Pulmonary artery endothelial cell (primary cell): ENCODE measurements around the gene TMEM253. TPM values are rescaled to one million over a fixed set of nuclear protein-coding genes. Genes with fewer than 3 reads are reported as not detected.

Experiments used
- DNase-seq: peaks from one replicate; pipeline ENCODE4 v3.0.0-alpha.2; 2011; ENCODE audit warnings: low read depth, low spot score
- total RNA-seq: library from RNA; depleted of rRNA; stranded (reverse); fragments of >200 nt; gene quantifications from 2 replicates; pipeline ENCODE4 v1.2.3, GENCODE V29; 2014

The TMEM253 gene
- not detected in 2 replicates for total RNA-seq

DNA sequence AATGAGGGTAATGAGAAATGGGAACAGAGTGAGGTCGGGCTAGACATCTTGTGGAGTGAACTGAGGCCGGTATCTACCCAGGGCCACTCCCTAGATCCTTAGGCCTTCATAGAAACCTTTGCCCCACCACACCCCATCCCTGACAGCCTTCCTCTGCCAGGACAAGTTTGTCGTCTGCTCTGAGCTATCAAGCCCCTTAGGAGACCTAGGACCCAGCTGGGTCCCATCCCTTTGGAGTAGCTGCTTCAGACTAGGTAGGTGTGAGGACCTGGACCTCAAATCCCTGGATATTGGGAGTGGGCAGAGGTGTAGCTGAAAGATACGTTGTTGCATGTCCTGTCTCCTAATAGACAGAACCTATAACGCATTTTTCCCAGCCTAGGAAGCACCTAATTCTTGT lies at the start of gene TMEM253:
TMEM253 (plus strand) TSS at position 136 of the 400 bp plus-strand sequence. CDS start 278 bp downstream, outside the sequence.
- no peak for DNase-seq

DNA sequence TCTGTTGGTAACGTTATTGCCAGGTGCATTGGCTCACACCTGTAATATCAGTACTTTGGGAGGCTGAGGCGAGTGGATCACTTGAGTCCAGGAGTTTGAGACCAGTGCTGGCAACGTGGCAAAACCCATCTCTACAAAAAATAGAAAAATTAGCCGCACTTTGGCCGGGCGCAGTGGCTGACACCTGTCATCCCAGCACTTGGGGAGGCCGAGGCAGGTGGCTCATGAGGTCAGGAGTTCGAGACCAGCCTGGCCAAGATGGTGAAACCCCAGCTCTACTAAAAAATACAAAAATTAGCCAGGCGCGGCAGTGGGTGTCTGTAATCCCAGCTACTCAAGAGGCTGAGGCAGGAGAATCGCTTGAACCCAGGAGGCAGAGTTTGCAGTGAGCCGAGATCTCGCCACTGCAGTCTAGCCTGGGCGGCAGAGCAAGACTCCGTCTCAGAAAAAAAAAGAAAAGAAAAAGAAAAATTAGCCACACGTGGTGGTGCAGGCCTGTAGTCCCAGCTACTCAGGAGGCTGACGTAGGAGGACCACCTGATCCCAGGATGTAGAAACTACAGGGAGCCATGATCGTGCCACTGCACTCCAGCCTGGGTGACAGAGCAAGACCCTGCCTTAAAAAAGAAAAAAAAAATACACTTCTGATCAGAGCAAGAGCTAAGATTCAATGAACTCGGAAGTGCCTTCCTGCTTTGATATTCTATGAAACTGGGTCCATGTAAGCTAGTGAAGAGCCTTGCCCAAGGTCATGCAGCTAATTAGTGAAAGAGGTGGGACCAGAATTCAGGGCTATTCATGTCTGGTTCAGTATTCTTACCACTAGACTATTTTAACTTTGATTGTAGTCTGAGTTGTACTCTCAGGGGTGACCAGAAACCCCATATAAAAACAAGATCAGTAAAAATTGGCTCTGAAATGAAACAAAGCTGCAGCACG lies 47.4 kb upstream of the TMEM253 start:
- no peak for DNase-seq

DNA sequence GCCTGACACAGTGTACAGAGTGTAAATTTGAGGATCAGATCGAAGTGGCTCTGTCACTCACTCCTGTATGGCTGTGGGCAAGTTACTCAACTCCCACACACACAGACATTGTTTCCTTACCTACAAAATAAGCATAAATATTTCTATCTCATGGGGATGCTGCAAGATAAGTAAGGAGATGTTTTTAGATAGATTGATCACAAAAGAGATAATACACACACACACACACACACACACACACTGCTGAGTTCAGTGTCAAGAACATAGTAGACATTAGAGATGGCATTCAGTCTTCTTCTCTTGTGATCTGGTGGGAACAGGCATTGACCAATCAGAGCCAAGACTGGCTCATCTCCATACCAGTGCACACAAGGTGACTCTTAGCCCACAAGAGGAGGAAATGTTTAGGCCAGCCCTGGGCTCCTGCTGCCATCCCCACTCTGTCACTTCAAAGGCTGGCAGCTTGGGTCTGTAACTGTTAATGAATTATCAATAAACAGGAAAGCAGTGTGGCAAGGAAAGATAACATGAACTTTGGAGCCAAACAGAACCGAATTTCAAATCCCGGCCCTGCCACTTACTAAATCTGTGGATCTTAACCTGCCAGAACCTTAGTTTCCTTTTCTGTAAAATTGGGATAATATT lies 46.6 kb upstream of the TMEM253 start:
- no peak for DNase-seq

DNA sequence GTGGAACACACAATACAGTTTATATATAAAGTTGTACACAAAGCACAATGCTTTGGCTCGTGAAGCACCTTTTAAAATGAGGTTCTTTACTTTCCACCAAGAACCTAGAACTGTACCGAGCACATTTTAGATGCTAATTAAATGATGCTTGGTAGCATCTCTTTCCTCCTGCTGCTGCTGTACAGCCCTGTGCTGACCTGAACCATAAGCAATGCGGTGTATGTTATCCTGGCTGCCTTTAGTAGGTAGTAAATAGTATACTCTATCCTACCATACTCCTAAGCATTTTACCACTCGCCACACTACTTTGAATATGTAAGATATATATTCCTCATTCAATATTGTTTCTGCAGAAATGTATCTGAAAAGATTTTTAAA lies 46.1 kb upstream of the TMEM253 start:
- no peak for DNase-seq

DNA sequence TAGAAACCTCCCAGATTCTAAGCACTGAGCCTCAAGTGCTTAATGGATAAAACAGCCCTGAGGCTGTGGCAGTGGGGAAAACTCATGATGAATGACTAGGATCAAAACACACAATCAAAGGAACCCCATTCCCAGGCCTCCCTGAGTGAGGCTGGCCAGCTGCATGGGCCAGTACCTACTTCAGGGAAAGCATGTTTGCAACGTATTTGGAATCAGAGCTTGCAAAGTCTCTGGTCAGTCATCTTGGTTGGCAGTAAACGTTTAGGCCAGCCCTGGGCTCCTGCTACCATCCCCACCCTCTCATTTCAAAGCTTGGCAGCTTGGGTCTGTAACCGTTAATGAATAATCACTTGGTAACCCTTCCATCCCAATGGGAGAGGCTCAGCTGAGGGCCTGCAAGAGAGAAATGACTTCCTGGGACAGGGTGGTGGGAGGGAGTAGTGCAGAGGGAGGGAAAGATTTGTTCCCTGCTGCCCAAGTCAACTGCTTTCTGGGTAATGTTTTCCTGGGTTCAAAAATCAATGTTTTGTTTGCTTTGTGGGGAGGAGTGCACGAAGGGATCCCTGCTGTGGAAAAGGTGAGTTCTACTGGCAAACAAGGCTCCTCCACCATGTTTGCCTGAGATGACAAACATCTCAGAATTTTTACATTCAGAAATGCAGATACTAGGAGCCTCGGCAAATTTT lies 45.3 kb upstream of the TMEM253 start:
- DNase-seq, result no peak

DNA sequence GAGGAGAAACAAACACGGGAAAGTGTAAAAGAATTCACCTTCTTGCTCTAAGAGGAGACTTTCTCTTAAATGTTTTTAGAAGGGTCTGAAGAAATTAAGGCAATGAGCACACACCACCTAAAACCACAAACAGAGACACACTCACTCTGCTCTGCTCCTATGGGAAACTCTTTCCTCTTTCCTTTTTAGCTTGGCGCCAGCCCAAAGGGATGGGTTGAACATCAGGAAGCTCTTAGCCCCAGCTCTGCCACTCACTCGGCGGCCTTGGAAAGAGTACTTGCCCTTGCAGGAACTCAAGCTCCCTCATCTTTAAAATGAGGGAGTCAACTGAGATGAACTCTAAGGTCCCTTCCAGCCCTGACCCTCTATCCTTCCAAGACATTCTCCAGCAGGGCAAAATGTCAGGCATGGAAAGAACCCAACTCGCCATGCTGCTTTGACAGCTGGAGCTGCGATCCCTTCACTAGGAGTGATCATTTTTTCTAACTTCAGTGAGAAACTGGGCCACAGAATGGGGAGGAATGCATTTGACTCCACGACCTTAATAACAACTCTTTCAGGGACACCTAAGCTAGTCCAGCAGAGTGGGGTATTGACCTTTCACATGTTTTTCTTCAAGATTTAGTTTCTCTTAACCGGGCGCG lies 44.2 kb upstream of the TMEM253 start:
- no peak for DNase-seq

DNA sequence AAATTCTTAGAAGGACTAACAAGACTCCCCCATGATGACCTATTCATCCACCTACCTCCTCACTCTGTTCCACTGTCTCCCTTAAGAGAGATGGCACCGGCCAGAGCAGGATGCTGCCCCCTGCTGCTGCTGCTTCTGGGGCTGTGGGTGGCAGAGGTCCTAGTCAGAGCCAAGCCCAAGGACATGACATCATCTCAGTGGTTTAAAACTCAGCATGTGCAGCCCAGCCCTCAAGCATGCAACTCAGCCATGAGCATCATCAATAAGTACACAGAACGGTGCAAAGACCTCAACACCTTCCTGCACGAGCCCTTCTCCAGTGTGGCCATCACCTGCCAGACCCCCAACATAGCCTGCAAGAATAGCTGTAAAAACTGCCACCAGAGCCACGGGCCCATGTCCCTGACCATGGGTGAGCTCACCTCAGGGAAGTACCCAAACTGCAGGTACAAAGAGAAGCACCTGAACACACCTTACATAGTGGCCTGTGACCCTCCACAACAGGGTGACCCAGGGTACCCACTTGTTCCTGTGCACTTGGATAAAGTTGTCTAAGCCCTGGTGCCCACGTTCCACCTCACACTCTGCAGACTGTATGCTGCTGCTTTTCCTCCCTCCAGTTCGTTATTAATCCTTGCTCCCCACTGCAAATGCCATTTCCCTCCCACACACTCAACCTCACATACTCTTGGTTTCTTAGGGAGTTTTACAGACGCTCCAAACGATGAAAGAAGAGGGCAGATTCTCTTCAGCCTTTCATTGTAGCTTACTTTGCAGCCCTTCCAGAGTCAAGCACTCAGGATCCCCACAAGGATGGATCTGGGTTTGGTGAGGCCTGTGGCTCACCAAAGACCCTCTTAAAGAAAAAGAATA lies 42.8 kb upstream of the TMEM253 start, which contains the start of gene RNASE8:
RNASE8 (plus strand) TSS at position 20 of the 873 bp plus-strand sequence; CDS start at position 91, 71 bp downstream.
- no peak for DNase-seq

DNA sequence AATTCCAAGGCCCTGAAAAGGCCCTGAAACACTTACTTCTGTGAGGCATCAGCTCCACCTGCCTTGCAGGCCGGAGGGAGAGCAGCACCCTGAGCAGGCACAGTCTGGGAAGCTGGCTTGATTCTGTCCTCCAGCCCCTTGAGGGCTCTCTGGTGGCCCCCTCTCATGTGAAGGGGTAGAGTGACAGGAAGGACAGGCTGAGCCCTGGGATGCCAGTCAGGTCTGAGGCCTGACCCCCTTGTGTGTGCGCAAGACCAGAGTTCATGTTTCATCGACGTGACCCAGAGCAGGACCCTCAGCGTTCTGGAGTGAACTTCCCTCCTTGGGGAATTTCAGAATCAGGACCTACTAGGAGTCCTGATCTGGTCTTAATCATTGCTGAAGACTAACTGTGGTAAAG lies 42.0 kb upstream of the TMEM253 start:
- DNase-seq, result no peak

DNA sequence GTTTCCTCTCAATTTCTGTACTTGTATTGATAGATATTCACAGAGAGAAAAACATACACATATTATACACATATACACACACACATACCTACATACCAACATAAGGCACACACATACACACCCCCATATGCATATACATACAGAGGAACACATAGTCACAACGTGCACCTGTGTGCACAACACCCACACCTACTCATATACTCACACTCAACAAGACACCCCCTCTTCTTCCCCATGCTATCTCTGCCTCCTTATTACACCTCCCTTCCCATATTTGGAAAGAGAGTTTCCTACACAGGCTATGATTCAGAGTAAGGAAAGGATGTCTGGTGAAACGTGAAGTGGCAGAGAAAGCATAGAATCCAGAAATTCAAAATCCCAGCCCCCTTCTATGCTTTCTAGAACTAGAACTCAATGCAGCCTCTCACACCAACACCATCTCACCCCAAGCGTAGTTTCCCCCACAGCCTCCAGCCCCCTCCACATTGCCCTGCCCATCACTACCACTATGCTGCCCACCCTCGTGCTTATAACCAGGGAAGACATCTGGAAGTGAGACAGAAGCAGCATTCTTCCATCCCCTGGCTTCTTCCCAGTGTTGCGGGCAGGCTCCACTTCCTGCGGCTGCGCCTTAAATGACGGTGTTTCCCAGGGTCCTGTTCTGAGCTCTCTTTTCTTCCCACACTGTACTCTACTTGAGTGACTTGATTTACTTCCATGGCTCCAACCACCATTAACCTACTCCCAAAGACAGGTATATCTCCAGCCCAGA lies 40.8 kb upstream of the TMEM253 start:
- DNase-seq, result no peak

DNA sequence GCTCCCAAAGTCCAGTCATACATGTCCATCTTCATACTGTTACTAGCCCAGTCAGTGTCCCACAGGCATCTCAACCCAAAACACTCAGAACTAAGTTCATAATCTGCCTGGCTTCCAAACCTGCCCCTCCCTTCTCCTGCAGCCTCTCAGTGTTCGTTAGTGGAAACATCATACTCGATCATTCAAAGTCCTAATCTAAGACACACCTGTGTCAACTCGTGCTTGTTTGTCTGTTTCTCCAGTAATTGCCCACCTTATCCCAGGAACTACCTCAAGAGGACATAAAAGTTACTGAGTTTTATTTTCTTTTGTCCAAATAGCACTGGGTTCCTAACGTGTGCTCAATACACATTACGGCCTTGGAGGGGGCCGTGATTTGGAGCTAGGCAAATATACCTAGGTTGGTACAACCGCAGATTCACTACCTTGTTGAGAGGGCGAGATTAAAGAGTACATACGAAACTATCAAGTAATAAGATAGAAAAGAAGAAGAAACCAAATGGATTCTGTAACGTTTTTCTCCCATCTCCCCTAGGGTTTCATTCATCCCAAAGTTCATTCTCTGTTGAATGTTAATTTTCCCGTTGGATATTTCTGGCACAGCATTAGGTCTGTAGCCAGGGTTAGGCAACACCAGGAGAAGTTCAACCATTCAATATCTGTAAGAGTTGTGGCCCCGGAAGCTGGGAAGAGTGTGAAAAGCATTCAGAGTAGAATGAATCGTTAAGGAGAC lies 40.1 kb upstream of the TMEM253 start:
- DNase-seq, result no peak

DNA sequence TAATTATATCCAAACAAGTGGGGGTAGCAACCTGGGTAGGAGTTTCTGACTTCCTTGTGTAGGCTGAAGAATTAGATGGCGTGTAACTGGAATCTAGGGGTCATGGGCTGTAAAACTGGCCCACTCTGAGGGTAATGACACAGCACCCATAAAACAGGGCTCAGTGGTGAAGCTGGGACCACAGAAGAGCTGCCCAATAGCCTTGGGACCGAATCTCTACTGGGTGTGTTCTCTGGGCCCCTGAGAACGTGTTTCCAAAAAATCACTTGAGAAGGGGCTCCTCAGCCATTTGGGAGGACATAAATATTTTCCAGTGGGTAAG lies 39.6 kb upstream of the TMEM253 start:
- no peak for DNase-seq

DNA sequence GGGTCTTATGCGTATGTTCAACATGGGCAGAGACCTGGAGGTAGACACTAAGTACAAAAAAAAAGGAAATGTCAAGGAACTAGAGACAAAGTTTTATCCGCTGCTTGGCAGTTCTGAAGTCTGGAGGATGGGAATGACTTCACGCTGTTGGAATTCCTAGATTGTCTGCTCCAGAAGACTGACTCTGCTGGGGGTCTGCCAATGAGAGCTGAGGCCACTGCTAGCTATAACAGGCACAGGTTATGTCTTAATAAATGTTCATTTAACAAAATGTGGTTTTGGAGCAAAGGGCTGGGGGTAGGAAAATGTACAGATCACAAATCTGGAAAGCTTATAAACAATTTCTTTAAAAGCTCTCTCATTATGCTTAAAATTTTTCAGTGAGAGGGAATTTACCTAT lies 37.4 kb upstream of the TMEM253 start:
- no peak for DNase-seq

DNA sequence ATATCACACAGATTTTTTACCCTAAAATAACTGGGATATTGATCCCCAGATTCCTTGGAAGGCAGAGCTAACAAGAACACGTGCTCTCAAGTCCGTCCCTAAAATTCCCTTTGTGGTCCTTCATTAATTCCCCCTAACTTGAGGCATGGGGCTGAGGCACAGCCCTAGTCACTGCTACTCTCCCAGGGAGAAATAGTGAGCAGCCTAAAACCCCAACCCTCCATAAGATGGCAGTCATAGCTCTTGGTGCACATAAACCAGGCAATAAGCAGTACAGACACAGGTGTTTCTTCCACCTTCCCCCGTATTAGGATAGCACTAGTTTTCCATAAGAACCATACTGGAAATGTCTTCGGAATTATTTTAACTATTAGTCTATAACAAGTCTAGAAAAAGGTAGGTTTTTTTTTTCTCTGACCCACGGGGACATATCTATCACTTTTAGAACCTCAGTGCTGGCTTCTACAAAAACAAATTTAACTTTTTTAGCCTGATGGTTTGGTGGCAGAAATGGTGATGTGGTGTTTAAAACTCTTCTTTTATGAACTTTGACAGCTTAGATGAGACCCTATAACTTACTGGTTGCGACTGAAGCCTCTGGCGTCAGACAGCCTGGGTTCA lies 33.9 kb upstream of the TMEM253 start:
- DNase-seq, result no peak

DNA sequence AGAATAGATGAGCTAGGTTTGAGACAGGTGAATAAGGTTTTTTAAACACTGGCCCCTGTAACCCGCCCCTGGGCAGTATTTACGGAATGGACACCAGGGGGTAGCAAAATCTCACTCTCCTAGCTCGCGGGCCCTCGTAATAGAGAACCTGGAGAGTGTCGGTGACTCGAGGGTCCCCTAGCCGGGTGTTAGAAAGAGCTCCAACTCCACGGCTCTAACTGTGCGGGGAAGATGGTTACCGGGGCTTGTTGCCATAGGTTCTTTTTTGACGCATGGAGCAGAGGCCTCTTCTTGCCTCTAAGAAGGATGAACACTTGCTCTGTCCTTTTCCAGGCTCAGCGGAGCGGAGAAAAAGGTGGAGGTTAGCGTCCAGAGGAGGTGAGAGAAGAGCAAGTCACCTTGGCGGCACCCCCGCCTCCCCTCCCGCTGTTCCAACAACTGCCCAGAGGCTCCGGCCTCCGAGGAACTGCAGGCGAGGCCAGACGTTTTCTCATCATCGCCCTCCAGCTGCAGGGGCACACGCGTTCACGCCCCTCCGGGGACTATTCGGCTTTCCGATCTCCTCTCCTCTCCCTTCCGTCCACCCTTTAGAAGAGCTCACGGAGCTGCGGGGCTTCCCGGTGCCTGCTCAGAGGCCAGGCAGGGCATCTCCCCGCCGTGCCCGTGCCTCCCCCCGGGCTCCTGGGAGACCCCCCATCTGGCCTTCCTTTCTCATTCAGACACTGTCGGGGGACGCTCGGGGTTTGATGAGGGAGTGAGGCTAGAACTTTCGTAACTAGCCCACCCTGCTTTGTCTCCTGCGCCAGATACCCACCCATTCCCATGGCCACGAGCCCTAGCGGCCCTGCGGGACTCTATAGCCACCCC lies 32.1 kb upstream of the TMEM253 start:
- no peak for DNase-seq

DNA sequence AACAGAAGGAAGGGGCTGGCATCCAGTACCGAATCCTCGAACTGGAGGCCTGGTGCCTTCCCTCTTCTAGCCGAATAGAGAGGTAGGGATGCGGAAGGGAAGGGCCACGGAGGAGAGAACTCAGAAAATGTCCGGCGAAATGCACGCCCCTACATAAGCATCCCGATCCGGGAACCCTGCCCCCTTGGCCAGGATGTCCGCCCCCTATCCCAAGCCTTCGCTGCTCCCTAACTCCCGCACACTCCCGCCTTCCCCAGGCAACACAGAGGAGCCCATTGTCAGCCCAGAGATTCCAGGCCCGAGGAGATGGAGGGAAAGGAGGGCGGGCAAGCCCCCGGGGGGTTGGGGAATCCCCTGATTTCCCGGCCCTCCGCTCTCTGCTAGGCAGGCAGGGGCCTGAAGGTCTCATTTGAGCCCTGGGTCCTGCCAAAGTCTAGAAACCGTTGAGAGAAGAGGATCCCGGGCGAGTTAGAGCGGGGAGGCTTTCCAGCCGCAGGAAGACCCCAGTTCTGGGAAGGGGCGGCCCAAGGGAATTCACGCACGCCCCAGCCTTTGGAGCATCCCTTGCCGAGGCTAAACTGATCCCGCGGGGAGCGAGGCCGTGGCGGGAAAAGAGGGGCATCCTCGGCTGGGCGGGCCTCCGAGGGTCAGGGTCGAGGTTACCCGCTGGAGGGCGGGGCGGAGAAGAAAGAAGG lies 31.3 kb upstream of the TMEM253 start:
- no peak for DNase-seq

DNA sequence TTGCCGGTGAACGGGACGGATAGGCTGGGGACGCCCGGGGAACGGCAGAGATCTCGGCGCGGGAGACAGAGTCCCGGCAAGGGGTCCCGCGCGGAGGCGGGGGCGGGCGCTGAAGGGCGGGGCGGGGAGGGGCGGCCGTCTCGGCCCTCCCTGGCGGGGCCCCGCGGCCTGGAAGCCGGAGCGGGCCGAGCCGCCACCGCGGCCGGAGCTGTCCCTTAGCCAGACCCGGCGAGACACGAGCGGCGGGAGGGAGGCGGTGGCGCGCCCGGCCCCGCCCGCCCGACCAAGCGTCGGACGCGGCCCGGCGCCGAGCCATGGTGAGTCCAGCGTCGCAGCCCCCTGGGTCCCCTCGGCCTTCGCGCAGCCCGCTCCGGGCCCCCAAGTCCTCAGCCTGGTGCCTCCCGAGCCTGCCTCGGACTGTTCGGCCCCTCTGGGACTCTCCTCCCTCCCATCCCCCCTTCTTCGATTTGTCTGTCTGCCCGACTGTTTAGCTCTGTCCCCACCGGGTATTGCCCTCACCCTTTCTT lies 30.7 kb upstream of the TMEM253 start, which contains the start of gene ARHGEF40:
ARHGEF40 (plus strand) TSS at position 222 of the 527 bp plus-strand sequence; CDS start at position 315, 93 bp downstream.
- DNase-seq, result no peak
